Sigmoid colon (tissue), 7 donors: ENCODE measurements around the gene SNX32. TPM values are rescaled to one million over a fixed set of nuclear protein-coding genes. Genes with fewer than 3 reads are reported as not detected.

Source experiments
- DNase-seq: peaks from one replicate; pipeline ENCODE4 v3.0.0-alpha.2; 2019
- H3K27ac ChIP-seq, 4 donors: fragments of 200-600 bp; sonication (generic); one replicate each; pipeline ENCODE4 v1.5.1; 2016 to 2019; ENCODE audit warnings: mild to moderate bottlenecking in 1 of 4
- H3K27me3 ChIP-seq, 3 donors: fragments of 200-600 bp; sonication (generic); one replicate each; pipeline ENCODE4 v1.5.1; 2019; ENCODE audit warnings: mild to moderate bottlenecking in 1 of 3
- H3K36me3 ChIP-seq, 4 donors: fragments of 200-600 bp; sonication (generic); one replicate each; pipeline ENCODE4 v1.5.1; 2016 to 2019
- H3K4me1 ChIP-seq, 4 donors: fragments of 200-600 bp; sonication (generic); one replicate each; pipeline ENCODE4 v1.5.1; 2017 to 2019
- H3K4me3 ChIP-seq, 4 donors: fragments of 200-600 bp; sonication (generic); one replicate each; pipeline ENCODE4 v1.5.1; 2017 to 2019; ENCODE audit warnings: mild to moderate bottlenecking in 2 of 4, moderate library complexity in 1 of 4
- H3K9me3 ChIP-seq, 4 donors: fragments of 200-600 bp in 3 of 4; sonication (generic) in 3 of 4; one replicate each; pipeline versions ENCODE4 v1.5.1 to v1.6.1; 2013 to 2019
- CTCF ChIP-seq, 4 experiments: fragments of 450-650 bp in 3 of 4; fragments of 200-600 bp in 1 of 4; IDR thresholded peaks; one replicate each; pipeline ENCODE4 v1.5.1; 2016 to 2019; ENCODE audit warnings: antibody characterized with exemption in 4 of 4, mild to moderate bottlenecking in 3 of 4, moderate library complexity in 2 of 4
- EP300 ChIP-seq, 4 donors: sonication (generic); formaldehyde crosslinking; IDR thresholded peaks; one replicate each; pipeline ENCODE4 v1.6.1; 2017; ENCODE audit warnings: antibody characterized with exemption in 4 of 4
- POLR2A ChIP-seq, 2 donors: fragments of 450-650 bp; IDR thresholded peaks; one replicate each; pipeline ENCODE4 v1.6.1; 2016; ENCODE audit warnings: antibody characterized with exemption in 2 of 2, mild to moderate bottlenecking in 2 of 2, moderate library complexity in 2 of 2
- POLR2AphosphoS5 ChIP-seq, 4 donors: sonication (generic); formaldehyde crosslinking; IDR thresholded peaks; one replicate each; pipeline ENCODE4 v1.6.1; 2017; ENCODE audit warnings: antibody characterized with exemption in 4 of 4
- WGBS, 2 donors: extraction: QIAGEN DNeasy Blood & Tissue Kit; methylation state at CpG; one replicate each; pipeline ENCODE4 v1.1.7; 2013; 5-methylcytosine and 5-hydroxymethylcytosine counted together
- intact Hi-C: fragments of 100-400 bp; cut with DNase I; formaldehyde crosslinking; loops from one replicate; pipeline ENCODE4 v1.15.1; 2023
- polyA plus RNA-seq, 3 donors: library from polyadenylated mRNA; stranded (reverse); fragments of 200-250 nt; gene quantifications; one replicate each; pipeline ENCODE4 v1.2.3, GENCODE V29; 2013
- total RNA-seq, 4 donors: library from RNA; depleted of rRNA; stranded (reverse); fragments of >200 nt; gene quantifications; one replicate each; pipeline ENCODE4 v1.1.0, GENCODE V29; 2016
- donor health status: healthy with polysubstance abuse.
- donor health status: Bipolar disorder and iron deficiency.
- donor health status: healthy.

Gene SNX32
- total and polyA plus RNA-seq, 7 donors = 0.27 to 1.5 (median 0.70) TPM; not detected in 1

DNA sequence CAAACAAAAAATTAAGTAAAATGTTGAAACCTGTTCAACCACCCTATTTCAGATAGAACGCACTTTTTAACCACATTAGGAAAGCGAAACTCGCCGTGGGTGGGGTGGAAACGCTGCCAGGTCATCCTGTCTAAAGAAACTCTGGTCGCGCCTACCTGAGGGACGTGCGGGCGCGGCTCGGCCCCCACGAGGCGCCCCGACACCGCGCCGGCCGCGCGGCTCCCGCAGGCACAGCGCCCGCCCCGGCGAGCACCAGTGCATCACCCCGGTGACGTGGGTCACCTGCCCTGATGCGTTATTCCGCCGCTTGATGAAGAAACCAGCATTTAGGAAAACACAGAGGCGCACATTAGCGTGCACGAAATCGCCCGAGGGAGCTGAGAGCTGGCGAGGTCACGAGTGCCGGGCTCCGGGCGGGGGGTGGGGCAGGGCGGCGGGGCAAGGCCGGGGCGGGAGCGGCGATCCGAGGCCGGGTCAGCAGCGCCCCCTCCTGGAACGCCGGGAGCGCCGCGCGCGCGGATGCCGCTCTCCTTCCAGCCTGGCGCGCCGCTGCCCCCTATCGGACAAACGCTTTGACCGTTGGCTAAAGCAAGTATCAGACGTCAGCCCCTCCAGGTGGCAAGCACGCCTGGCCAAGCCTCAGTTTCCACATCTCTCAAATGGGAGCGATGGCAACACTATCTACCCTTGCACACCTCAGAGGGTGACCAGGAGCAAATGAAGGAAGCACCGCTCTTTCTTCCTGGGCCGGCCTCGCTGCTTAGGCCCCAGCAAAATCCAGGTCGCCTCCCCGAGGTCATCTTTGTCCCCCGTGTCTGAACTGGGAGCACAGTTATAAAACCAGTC, 15.7 kb upstream of the SNX32 start:
- intact Hi-C loops = loop anchor here (1.0 to 10.0 kb wide), 3 partner anchors 38 to 193 kb away; partner anchors contain the start of gene AP5B1
- WGBS, 2 donors = 6 to 7% methylated on average over 74 of the region's 74 CpGs
- peak overlapping the region; percentile 64 to 74 (median 72) for H3K27ac ChIP-seq

GRCh38 chr11:65821107-65821506, 12.7 kb upstream of the SNX32 start:
- H3K27me3 ChIP-seq = no peaks in the 10 kb centered on the region
- no peak for DNase-seq
- intact Hi-C loops = no loop called here
- WGBS, 2 donors = 20 to 56% methylated on average over 8 of the region's 8 CpGs
- no peaks in the 10 kb centered on the region for H3K36me3 ChIP-seq
- H3K27ac ChIP-seq = no peak overlapping the region
- no peaks in the 10 kb centered on the region for H3K9me3 ChIP-seq
- TF ChIP-seq EP300 (IDR thresholded peaks at IDR 0.05) (no peak), POLR2AphosphoS5 (IDR thresholded peaks at IDR 0.05) (no peak), CTCF (IDR thresholded peaks at IDR 0.05) (no peak), POLR2A (IDR thresholded peaks at IDR 0.05) (no peak)
- peaks cover 0 to 12% (median 8%) of the 10 kb centered on the region in 4 donors for H3K4me1 ChIP-seq
- no peak overlapping the region for H3K4me3 ChIP-seq

More for the DNA sequence above, 15.7 kb upstream of the SNX32 start:
- Histone ChIP-seq H3K4me1 (peaks cover 0 to 12% (median 8%) of the 10 kb centered on the region in 4 donors), H3K9me3 (no peaks in the 10 kb centered on the region), H3K4me3 (peak overlapping the region; percentile 29 to 65 (median 60)), H3K27me3 (no peaks in the 10 kb centered on the region), H3K36me3 (peaks cover 0 to 6% (median 0%) of the 10 kb centered on the region in 4 donors)
- DNase-seq = peak; percentile 95
- TF ChIP-seq CTCF (IDR thresholded peaks at IDR 0.05) = peak; percentile 85 to 100 (median 94)
- TF ChIP-seq POLR2AphosphoS5 (IDR thresholded peaks at IDR 0.05) = peak in 3 of 4 donors; percentile 18 to 49 (median 19)
- TF ChIP-seq EP300 (IDR thresholded peaks at IDR 0.05) = no peak
- no peak for TF ChIP-seq POLR2A (IDR thresholded peaks at IDR 0.05)

DNA sequence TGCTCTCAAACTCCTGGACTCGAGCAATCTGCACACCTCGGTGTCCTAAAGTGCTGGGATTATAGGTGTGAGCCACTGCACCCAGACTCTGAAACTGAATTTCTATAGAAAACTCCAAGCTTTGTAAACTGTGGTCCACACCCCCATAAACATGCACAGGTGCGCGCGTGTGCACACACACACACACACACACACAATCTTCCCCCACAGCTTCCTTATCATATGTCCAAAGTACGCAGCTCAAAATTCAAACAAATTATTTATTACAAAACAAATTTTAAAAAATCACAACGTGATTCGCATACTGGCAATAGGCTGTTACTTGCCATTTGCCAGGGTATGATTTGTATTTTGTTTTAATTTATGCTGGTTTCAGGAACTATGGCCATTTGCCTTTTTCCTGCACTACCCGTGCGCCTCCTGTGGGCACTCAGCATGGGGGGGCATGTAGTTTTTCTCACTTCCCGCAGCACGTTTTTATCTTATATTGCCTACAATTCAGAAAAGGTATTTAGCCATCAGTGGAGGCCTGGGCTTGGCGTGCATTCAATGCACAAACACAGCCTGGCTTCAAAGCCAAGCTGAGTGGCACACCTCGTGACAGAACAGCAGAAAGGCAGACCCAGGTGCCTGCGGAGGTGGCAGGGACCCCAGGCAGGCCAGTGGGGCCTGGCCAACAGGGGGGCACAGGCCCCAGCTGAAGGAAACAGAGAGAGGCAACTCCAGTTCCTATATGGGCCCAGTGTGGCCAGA, 10.8 kb upstream of the SNX32 start:
- no peak for DNase-seq
- H3K27me3 ChIP-seq = no peaks in the 10 kb centered on the region
- H3K36me3 ChIP-seq = no peaks in the 10 kb centered on the region
- intact Hi-C loops = no loop called here
- H3K27ac ChIP-seq = no peak overlapping the region
- H3K9me3 ChIP-seq = no peaks in the 10 kb centered on the region
- WGBS, 2 donors = 15 to 67% methylated on average over 15 of the region's 15 CpGs
- no peaks in the 10 kb centered on the region for H3K4me1 ChIP-seq
- TF ChIP-seq POLR2AphosphoS5 (IDR thresholded peaks at IDR 0.05) (no peak), POLR2A (IDR thresholded peaks at IDR 0.05) (no peak), EP300 (IDR thresholded peaks at IDR 0.05) (no peak), CTCF (IDR thresholded peaks at IDR 0.05) (no peak)
- no peak overlapping the region for H3K4me3 ChIP-seq

DNA sequence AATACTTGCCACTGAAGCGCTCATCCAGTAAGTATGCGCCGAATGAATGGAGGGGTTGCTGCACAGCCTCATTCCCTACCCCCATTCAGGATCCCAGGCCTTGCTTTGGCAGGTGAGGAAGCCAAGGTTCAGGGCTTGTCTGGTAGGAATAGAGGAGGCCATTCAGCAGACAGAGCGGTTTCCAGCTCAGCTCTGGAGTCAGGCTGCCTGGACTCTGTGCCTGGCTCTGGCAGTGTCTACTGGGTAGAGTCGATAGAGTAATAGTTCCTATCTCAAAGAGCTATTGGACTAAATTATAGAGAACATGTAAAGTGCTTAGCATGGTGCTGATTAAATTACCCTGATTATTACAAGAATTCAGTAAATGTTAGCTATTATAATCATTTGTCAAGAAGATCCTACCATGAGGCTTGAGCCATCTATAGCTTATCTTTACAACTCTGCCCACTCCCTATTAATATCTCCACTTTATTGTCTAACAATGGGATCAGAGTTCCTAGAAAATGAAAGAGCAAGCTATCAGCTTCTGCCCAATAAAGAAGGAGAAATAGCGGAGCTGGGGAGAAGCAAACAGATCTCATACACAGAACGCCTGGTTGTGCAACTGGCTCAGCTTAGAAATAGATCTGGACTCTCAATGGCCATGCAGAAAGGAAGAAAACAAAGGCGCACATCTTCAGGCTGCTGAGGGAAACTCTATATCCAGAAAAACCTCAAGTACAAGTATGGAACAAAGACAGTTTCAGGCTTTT, 6.6 kb upstream of the SNX32 start:
- Histone ChIP-seq H3K4me3 (no peak overlapping the region), H3K27me3 (no peaks in the 10 kb centered on the region), H3K9me3 (no peaks in the 10 kb centered on the region), H3K4me1 (no peaks in the 10 kb centered on the region), H3K27ac (no peak overlapping the region), H3K36me3 (no peaks in the 10 kb centered on the region)
- DNase-seq = no peak
- no peak for TF ChIP-seq POLR2AphosphoS5 (IDR thresholded peaks at IDR 0.05)
- TF ChIP-seq EP300 (IDR thresholded peaks at IDR 0.05) = no peak
- TF ChIP-seq CTCF (IDR thresholded peaks at IDR 0.05) = no peak
- TF ChIP-seq POLR2A (IDR thresholded peaks at IDR 0.05) = no peak
- intact Hi-C loops = no loop called here
- 52 to 83% methylated on average over 8 of the region's 8 CpGs for WGBS, 2 donors
